Right lobe of liver (tissue), 6 donors: Measurements from ENCODE around the gene DDX25. TPM values are rescaled to one million over a fixed set of nuclear protein-coding genes. Genes with fewer than 3 reads are reported as not detected.

Experiments used
- ATAC-seq, 4 donors: fragments of 200-7000 bp; cut with Tn5 transposase; one replicate each; pipeline ENCODE4 v1.9.1; 2020; ENCODE audit warnings: mild to moderate bottlenecking in 4 of 4, moderate library complexity in 4 of 4
- DNase-seq, 3 donors: peaks; one replicate each; pipeline ENCODE4 v3.0.0-alpha.2; 2020
- H3K27ac ChIP-seq, 3 donors: fragments of 200-600 bp; one replicate each; pipeline ENCODE4 v1.8.0; 2022
- H3K27me3 ChIP-seq, 2 donors: fragments of 200-600 bp; one replicate each; pipeline ENCODE4 v1.8.0; 2022
- H3K36me3 ChIP-seq, 4 donors: fragments of 200-600 bp; sonication (generic) in 1 of 4; one replicate each; pipeline versions ENCODE4 v1.5.1 to v1.8.0; 2017 to 2022; ENCODE audit warnings: control low read depth in 1 of 4
- H3K4me1 ChIP-seq, 4 donors: fragments of 200-600 bp; sonication (generic) in 1 of 4; one replicate each; pipeline versions ENCODE4 v1.5.1 to v1.8.0; 2017 to 2022; ENCODE audit warnings: control low read depth in 1 of 4
- H3K4me3 ChIP-seq, 3 donors: fragments of 200-600 bp; one replicate each; pipeline ENCODE4 v1.8.0; 2022
- H3K9me3 ChIP-seq, 4 donors: fragments of 200-600 bp; sonication (generic) in 1 of 4; one replicate each; pipeline versions ENCODE4 v1.5.1 to v1.8.0; 2017 to 2022; ENCODE audit warnings: control low read depth in 1 of 4
- CTCF ChIP-seq, 4 donors: fragments of 200-600 bp in 3 of 4; fragments of 450-650 bp in 1 of 4; IDR thresholded peaks; one replicate each; pipeline versions ENCODE4 v1.5.1 to v1.8.0; 2016 to 2022; ENCODE audit warnings: antibody characterized with exemption in 4 of 4, mild to moderate bottlenecking in 2 of 4
- POLR2A ChIP-seq: fragments of 450-650 bp; IDR thresholded peaks from one replicate; pipeline ENCODE4 v1.6.1; 2017; ENCODE audit warnings: antibody characterized with exemption, mild to moderate bottlenecking
- WGBS: methylation state at CpG from one replicate; pipeline ENCODE4 v1.1.6; 2018; ENCODE audit warnings: low coverage, low lambda C conversion rate; ENCODE audit not compliant: insufficient coverage; ENCODE audit errors: missing lambda C conversion rate; 5-methylcytosine and 5-hydroxymethylcytosine counted together
- intact Hi-C, 2 donors: fragments of 100-400 bp; cut with DNase I; formaldehyde crosslinking; loops; one replicate each; pipeline versions ENCODE4 v1.11.2 to v1.14.1; 2022
- total RNA-seq, 6 experiments: library from RNA; depleted of rRNA in 2 of 6; stranded (reverse); fragments of >200 nt in 2 of 6; fragmentation: NEBNext Ultra II Directional in 3 of 6; extraction: Animal tissue kit (Norgen Biotek cat#: 25700) in 3 of 6; gene quantifications; one replicate each; pipeline versions ENCODE4 v1.1.0 to v1.2.4, GENCODE V29; 2016 to 2023
- donor health status: DM: no; HTN: yes; CAD: no.
- donor health status: DM: no; HTN: no; CAD: no.
- donor health status: DM: no; HTN: no; CAD: no.
- donor health status: DM: no; HTN: yes; CAD: no.
- donor health status: DM: no; HTN: yes; CAD: no.

Gene DDX25
- total RNA-seq, 6 experiments from 2014 or later, result 0.17 to 0.28 (median 0.21) TPM; not detected in 2

- ATAC-seq, result no peak
- H3K4me3 ChIP-seq, result no peak overlapping the region
- 71% methylated on average over 6 of the region's 6 CpGs for WGBS
- H3K9me3 ChIP-seq, result no peaks in the 10 kb centered on the region
- no peaks in the 10 kb centered on the region for H3K27me3 ChIP-seq
- no peak for TF ChIP-seq CTCF (IDR thresholded peaks at IDR 0.05)
- no peak for TF ChIP-seq POLR2A
- no peaks in the 10 kb centered on the region for H3K36me3 ChIP-seq
- H3K27ac ChIP-seq, result no peak overlapping the region
- no peaks in the 10 kb centered on the region for H3K4me1 ChIP-seq
- DNase-seq, result no peak
- intact Hi-C loops, result no loop called here
Measured at GRCh38 chr11:125931668-125932067, 27.4 kb downstream of the DDX25 start.

- ATAC-seq (no peak), DNase-seq (no peak)
Measured at GRCh38 chr11:125932301-125932700, 28.0 kb downstream of the DDX25 start.

GRCh38 chr11:125933030-125933813 is 28.9 kb downstream of the DDX25 start:
- Histone ChIP-seq H3K27ac (no peak overlapping the region), H3K27me3 (no peaks in the 10 kb centered on the region), H3K9me3 (no peaks in the 10 kb centered on the region), H3K4me3 (no peak overlapping the region), H3K4me1 (no peaks in the 10 kb centered on the region), H3K36me3 (no peaks in the 10 kb centered on the region)
- WGBS, result 49% methylated on average over 8 of the region's 12 CpGs
- DNase-seq (no peak), ATAC-seq (no peak)
- TF ChIP-seq POLR2A (no peak), CTCF (IDR thresholded peaks at IDR 0.05) (no peak)
- intact Hi-C loops, result no loop called here

More at GRCh38 chr11:125932301-125932700, 28.0 kb downstream of the DDX25 start:
- Histone ChIP-seq H3K4me1 (no peaks in the 10 kb centered on the region), H3K4me3 (no peak overlapping the region), H3K36me3 (no peaks in the 10 kb centered on the region), H3K27ac (no peak overlapping the region), H3K27me3 (no peaks in the 10 kb centered on the region), H3K9me3 (no peaks in the 10 kb centered on the region)
- intact Hi-C loops, result no loop called here
- TF ChIP-seq CTCF (IDR thresholded peaks at IDR 0.05) (no peak), POLR2A (no peak)
- WGBS, result 61% methylated on average over 7 of the region's 9 CpGs

- no peaks in the 10 kb centered on the region for H3K4me1 ChIP-seq
- no peaks in the 10 kb centered on the region for H3K9me3 ChIP-seq
- TF ChIP-seq POLR2A, result no peak
- no peak for TF ChIP-seq CTCF (IDR thresholded peaks at IDR 0.05)
- ATAC-seq, result no peak
- no peak overlapping the region for H3K4me3 ChIP-seq
- 88% methylated on average over 8 of the region's 8 CpGs for WGBS
- no peaks in the 10 kb centered on the region for H3K36me3 ChIP-seq
- no peak for DNase-seq
- H3K27ac ChIP-seq, result no peak overlapping the region
- no peaks in the 10 kb centered on the region for H3K27me3 ChIP-seq
- intact Hi-C loops, result no loop called here
Measured at GRCh38 chr11:125934473-125934872, 30.2 kb downstream of the DDX25 start.
